GM18511 (cell line): Measurements from ENCODE around the gene FSTL5.
"Not testable (repeated sequence)": the region's sequence is repeated elsewhere in the genome, so short reads cannot be mapped to it uniquely, and the experiment has no call there.

Source experiments
- ATAC-seq: cut with Tn5 transposase; IDR thresholded peaks from one replicate; pipeline ENCODE4 v1.9.1; 2021; ENCODE audit warnings: mild to moderate bottlenecking, moderate library complexity; ENCODE audit not compliant: unreplicated experiment

Gene FSTL5

DNA sequence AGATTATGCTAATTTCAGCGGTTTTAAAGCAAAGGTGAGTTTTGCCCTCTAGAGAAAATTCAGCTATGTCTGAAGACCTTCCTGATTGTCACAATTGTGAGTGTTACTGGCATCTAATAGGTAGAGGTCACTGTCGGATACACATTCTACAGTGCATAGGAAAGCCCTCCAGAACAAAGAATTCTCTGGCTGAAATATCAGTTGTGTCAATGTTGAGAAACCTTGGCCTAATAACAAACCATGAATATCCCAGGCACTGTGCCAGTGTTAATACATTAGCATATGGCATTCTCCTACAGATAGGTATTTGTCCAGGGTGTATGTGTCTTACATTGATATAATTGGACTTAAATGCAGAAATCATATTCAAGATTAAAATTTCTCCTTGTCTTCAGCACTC lies 294.3 kb downstream of the FSTL5 start:
- ATAC-seq, result no peak

DNA sequence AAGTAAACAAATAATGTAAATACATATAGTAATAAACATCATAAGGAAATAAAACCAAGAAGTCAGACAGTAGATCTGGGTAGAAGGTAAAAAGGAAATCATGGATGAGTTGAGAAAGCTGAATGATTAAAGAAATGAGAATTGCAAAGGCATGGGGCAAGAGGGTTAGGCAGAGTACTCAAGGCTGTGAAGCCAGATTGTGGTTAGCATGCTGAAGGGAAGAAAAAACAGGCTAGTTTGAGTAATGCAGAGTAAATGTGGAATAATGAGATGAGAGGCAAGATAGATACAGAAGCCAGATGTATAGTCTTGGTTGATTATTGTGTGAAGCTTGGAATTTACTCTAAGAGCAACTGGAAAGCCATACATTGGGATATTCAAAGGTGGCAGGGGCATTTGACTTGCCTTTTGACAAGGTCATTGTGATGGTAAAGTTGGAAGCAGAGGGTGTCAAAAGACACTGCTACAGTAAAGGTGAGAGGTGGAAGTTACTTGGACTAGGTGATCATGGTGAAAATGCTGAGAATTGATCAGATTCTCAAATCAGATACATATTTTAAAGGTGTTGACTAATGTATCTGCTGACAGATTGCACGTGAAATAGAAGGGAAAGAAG lies 307.0 kb downstream of the FSTL5 start:
- ATAC-seq, result no peak

DNA sequence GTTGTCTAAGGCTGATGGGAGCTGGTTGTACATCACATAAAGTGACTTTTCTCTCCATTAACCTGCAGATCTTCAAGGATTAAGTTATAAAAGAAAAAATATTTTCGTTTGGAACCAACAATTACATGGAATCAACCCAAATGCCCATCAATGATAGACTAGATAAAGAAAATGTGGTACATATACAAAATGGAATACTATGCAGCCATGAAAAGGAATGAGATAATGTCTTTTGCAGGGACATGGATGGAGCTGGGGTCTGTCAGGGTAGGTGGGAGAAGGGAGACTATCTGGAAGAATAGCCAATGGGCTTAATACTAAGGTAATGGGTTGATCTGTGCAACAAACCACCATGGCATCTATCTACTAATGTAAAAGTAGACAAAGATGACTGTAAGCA lies 313.2 kb downstream of the FSTL5 start:
- no peak for ATAC-seq

DNA sequence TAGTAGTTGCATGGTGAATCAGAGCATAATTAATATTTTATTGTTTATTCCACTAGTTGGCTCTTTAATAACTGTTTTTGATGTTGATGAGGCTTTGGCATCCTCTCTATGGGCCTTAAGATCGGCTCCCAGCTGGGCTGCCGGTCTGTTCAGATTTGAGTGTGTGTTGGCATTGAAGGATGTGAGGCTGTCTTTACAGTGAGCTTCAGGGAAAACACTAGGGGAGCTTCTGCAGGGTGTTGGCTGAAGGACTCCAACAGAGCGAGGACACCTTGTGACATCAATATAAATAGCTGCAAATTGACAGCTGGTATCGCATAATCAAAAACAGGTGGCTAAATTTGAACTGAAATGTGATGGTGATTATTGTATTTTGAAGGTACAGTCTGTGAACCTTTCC lies 322.0 kb downstream of the FSTL5 start:
- no peak for ATAC-seq

DNA sequence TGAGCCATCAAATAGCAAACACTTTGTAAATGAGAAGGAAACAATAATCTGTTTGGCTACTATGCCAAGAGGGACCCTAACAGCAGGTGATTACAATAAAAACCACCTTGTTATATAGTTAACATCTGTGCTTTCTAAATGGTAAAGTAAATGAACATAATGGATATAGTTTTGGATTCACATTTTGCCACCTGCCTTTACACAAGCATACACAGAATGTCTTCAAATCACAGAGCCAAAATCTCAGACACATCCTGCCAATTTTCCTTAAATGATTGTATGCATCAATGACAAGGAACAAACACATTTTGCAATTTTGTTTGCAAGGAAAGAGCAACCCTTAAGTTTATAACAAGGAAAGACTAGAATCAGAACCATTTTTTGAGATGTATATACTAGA lies 334.2 kb downstream of the FSTL5 start:
- no peak for ATAC-seq

DNA sequence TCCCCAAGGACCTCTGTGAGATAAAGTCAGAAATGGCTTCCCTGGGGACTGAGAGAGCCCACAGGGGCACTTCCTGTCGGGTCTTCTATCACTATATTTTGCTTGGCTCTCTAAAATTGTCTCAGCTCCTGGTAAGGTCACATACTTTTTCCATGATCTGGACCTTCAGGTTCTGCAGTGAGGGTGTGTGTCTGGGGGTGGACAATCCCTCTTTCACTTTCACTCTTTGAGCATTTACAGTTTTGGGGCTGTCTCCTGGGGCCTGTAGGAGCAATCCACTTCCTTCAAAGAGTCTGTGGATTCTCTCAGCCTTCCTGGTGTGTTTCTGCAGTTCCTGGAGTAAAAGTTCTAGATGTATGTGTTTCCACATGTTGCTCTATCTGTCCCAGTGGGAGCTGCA lies 335.7 kb downstream of the FSTL5 start:
- ATAC-seq, result peak; percentile 82

DNA sequence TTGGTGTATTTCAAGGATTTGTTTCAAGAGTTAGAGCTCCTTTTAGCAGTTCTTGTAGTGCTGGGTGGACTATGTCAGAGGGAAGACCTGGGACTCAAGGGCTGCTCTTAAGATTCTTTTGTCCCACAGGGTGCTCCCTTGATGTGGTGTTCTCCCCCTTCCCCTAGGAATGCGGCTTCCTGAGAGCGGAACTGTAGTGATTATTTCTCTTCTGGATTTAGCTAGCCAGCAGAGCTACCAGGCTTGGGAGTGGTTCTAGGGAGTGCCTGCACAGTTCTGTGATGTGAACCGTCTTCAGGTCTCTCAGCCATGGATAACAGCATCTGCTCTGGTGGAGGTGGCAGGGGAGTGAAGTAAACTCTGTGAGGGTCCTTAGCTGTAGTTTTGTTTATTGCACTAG lies 336.8 kb downstream of the FSTL5 start:
- ATAC-seq, result no peak

DNA sequence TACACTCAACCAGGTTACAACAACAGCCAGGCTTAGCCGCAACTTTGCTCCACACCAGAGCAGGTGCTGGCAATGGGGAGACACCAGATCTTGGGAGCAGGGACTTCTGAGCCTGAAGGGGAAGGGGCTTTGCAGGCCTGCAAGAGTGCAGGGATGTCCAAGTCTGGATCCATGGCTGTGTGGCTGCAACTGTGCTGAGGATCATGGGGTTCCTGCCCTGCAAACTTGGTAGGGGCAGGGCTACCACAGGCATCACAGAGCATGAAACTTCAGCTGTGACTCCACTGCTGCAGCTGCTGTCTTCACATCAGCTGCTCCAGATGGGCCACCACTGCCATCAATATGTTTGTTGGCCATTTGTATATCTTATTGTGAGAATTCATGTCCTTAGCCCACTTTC lies 340.4 kb downstream of the FSTL5 start:
- no peak for ATAC-seq

DNA sequence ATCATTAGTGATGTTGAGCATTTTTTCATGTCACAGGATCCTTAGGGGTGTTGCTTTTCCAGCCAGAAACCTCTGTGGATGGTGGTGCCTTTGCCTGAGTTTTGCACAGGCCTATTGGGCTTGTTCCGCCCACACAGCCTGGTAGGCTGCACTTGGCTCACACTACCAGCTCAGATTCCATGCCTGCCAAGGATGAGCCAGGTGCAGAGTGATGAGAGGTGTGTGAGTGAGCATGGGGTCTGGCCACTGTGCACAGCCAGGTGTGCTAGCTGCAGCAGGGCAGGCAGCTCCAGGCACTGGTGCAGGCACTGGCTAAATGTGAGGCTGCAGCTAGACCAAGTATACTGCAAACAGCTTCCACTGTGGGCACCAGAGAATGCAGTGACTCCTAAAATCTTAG lies 341.6 kb downstream of the FSTL5 start:
- no peak for ATAC-seq

DNA sequence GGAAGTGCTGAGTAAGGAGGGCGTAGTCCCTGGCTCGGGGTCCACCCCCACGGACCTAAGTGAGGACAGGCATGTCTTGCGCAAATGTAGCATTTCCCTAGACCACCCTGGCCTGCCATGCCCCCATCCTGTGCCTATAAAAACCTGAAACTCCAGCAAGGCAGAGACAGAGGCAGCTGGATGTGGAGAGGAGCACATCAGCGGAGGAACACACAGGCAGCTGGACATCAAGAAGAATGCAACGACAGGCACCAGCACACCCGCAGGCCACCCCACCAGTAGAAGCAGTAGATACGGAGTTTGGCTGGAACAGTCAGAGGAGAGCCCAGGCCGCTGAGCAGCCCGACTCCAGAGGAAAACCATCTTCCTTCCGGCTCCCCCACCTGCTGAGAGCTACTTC lies 345.9 kb downstream of the FSTL5 start:
- ATAC-seq, result no peak

DNA sequence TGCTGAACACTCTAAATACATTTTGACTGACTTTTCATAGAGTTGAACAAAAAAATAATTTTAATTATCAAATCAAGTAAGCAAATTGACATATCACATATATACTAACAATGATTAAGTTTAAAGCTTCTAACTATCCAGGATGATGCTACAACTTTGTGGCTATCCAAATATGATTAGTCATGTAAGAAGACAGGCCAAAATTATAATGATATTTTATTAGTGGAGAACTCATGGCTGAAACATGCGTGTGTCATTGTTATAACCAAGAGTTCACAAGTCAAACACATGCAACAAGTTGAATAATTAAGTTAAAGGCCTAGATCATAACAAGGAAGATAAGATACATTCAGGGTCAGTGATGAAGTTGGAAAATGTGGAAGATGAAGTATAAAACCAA lies 346.8 kb downstream of the FSTL5 start:
- ATAC-seq, result no peak

DNA sequence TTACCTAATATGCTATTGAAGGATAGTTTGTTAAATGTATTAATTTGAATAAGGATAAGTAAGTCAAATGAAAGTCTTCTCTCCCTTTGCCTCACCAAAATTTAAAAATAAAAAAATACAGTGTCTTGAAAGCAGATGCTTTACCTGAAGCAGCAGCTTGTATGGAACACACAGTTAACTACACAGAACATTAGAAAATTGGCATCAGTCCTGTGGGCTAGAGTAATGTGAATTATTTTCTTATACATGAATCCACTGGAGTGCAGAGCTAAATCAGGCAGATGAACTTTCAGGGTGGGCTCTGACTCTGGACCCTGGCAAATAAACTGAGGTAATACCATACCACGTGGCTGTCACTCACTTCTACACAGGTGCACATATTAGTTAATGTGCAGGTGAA lies 348.0 kb downstream of the FSTL5 start:
- ATAC-seq, result no peak

DNA sequence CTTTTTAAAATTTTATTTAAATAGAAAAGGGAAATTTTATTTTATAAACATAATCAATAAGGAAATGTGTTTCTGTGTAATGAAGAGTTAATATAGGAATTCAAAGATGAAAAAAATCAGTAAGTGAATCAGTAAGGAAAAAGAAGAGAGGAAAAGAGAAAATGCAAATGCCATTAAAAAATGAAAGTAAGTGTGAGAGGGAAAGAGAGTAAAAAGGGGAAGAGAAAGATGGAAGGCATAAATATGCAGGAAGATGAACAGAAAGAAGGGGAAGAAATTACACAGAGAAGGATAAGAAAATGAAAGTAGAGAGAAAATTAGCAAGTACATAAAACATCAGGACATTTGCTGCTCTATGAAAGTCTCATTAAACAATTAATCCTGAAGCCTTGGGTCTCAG lies 349.9 kb downstream of the FSTL5 start:
- no peak for ATAC-seq

DNA sequence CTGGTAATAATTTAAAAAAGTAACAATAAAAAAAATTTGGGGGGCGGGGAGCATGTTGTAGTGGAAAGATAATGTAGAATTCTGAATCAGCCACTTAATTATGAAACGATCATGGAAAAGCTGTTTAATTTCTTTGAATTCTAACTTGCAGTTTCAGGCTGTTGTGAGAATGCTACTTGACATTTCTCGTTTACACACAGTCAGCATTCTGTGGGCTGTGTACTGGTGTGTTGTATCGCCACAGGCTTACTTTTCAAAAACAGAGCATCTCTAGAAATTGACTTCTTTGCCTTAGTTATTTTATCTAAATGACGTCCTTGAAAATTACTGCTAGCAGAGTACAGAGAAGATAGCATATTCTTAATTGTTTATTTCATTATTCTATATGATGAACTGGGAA lies 350.4 kb downstream of the FSTL5 start:
- no peak for ATAC-seq

DNA sequence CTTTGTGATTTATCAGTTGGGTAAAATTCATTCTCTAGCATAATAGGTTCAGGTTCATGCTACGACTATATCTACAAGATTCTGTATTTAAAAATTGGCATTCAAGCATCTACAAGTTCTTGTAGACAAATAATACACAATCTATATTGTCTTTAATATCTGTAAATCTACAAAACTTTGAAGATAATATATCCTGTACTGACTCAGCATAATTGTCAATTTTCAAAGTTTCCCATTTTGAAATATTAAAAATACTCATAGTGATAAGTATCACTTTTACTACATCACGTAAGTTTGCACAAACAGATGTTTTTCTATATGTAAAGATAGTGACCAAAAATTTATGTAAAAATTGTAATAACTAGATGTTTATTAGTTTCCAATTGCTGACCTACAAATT lies 360.6 kb downstream of the FSTL5 start:
- no peak for ATAC-seq

DNA sequence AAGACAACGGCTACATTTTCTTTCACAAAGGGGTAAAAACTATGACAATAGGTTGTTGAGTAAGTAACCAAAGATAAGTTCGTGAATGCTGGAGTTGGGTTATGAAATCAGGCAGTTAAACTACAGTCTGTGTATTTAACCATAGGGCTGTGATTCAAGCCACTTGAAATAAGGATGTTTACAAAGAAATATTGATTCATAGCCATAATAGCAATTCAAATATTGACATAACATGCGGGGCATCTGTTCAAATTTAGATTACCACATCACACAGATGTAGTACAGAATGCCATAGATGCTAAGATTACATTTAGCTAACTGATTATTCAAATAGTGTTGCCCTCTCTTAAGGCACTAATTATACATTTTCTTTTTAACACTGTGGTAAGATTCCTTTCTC lies 364.1 kb downstream of the FSTL5 start:
- no peak for ATAC-seq

DNA sequence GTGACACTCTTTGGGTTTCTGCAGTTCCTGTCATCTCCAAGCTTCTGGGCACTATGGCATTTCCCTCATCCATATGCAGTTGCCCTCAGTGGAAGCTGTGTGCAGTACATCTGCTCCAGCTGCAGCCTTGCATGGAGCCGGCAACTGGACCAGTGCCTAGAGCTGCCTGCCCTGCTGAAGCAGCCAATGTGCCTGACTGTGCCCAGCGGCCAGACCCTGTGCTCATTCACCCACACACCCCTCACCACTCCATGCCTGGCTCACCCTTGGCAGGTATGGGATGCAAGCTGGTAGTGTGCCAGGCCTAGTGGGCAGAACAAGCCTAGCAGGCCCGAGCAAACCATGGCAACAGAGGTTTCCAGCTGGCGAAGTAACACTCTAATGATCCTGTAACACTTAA lies 370.8 kb downstream of the FSTL5 start:
- ATAC-seq, result no peak

DNA sequence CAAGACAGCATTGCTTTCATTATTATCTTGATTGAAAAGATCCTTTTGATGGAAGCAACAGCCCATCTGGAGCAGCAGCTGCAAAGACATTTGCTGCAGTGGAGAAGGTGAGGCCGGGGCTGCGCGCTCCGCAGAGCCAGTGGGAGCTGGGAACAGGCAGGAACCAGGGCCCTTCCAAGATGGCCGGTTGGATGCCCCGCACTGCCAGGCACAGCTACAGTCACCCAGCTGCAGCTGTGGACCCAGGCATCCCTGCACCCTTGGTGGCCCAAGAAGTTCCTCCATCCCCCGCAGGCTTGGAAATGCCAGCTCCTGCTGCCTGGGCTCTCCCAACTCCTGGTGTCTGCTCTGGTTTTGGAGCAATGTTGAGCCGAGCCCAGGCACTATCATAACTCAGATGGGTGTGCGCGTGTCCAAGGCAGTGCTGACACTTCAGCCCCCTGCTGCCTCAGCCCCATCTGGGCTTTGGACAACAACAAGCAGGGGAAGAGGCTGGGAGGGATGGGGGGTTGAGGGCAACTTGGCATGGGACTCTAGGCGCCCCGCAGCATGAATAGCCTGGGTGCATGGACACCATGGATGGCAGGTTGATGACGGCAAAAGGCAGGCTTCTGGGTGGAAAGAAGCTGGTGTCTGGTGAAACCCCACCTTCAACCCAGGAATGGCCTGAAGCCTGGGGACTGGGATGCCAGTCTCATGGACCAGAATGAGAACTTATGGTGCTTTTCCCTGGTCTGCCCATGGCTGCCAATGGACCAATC lies 371.8 kb downstream of the FSTL5 start:
- no peak for ATAC-seq

DNA sequence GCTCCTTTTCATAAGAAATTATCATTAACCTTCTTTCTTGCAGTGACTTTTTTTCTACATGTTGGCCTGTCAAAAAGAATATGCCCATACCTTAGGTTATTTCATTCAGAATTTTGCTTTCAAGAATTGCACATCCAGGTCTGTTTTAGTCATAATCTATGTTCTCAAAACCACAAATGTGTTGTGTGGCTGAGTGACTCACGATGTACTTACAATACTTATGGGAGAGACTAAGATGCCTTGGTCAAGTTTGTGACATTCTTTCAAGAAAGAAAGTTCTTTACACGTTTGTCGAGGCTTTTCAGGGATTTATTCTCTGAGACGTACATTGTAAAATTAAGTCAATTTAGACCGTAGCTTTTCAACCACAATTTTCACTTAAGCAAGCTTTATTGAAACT lies 396.7 kb downstream of the FSTL5 start:
- no peak for ATAC-seq

DNA sequence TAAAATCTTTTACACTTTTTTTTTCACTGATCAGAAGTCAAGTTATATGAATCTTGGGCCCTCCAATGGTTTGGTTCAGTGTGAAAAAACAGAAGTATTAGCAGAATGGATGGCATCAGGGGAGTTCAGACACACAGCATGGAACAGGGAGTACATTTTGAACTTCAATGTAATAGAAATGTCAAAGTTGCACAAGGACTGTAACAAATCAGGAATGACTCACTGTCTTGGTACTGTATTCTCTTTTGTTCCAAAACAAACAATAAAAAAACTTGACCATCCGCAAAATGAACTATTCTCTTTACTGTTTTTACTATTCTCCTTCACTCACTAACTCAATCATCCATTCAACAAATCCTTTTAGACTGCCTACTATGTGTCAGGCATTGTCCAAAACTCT lies 401.0 kb downstream of the FSTL5 start:
- no peak for ATAC-seq

DNA sequence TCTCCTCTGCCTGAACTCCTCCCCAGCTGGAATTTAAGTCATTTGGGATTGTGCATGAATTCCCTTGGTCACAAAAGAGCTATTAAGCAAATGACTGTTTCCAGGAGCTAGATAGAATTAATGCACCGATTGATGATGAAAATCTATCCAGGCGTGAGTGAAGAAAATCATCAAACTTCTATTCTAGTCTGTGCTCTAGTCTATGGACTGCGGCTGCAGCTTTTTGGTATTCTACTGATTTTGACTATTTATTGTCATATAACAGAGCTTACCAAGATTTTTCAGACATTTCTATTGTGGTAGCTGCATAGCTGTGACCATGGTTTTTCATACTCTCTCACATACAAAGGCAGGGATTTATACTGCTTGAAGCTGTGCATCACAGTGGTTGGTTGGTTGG lies 403.8 kb downstream of the FSTL5 start:
- ATAC-seq, result no peak

DNA sequence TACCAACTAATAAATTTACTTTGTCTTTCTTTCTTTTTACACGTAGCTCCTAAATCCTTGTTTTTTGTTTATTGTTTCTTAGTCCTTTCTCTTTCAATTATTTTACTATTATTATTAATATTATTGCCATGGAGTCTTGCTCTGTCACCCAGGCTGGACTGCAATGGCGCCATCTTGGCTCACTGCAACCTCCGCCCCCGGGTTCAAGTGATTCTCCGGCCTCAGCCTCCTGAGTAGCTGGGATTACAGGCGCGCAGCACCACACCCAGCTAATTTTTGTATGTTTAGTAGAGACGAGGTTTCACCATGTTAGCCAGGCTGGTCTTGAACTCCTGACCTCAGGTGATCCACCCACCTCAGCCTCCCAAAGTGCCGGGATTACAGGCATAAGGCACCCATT lies 405.4 kb downstream of the FSTL5 start:
- ATAC-seq, result not testable (repeated sequence)

DNA sequence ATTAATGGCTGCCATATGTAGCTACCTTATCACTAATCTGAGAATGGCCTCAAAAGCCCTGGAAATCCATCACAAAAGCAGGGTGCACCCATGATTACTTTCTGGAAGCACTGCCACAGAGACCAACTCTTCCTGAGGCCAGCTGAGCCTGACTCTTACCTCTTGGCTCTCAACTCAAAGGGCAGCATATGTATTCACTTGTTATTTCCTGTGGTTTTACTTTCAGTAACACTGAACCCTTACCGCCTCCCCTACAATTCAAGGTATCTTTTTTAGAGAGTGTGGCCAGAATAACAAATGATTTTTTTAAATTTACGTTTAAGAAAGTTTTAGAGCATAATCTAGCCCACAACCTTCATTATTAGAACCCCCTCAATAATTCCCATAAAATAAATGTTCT lies 434.9 kb downstream of the FSTL5 start:
- no peak for ATAC-seq
